ENCODE results near the gene MFSD12. TPM values are rescaled to one million over a fixed set of nuclear protein-coding genes. Genes with fewer than 3 reads are reported as not detected.

The MFSD12 gene
- total and polyA plus RNA-seq, 7 donors, result 2.4 to 53.5 (median 22.1) TPM

GRCh38 chr19:3506384-3507340 is 50.7 kb downstream of the MFSD12 start:
- Histone ChIP-seq H3K4me3 (peak overlapping the region; percentile 75 to 92 (median 89)), H3K27me3 (no peaks in the 10 kb centered on the region), H3K36me3 (peaks cover 0 to 5% (median 2%) of the 10 kb centered on the region in 4 donors), H3K27ac (peak overlapping the region; percentile 81 to 92 (median 86)), H3K4me1 (peaks cover 0 to 50% (median 36%) of the 10 kb centered on the region in 4 donors), H3K9me3 (no peaks in the 10 kb centered on the region)
- intact Hi-C loops (cut with DNase I), result loop anchor here (2.0 kb wide), 1 partner anchor 66 kb away; the partner anchor contains the start of gene HMG20B
- no peak for TF ChIP-seq EP300 (IDR thresholded peaks at IDR 0.05)
- TF ChIP-seq POLR2A (IDR thresholded peaks at IDR 0.05), result no peak
- TF ChIP-seq CTCF (IDR thresholded peaks at IDR 0.05), result no peak
- no peak for TF ChIP-seq POLR2AphosphoS5 (IDR thresholded peaks at IDR 0.05)
- WGBS, 2 donors, result 1% methylated on average over 69 of the region's 69 CpGs
- peak; percentile 80 for DNase-seq

DNA sequence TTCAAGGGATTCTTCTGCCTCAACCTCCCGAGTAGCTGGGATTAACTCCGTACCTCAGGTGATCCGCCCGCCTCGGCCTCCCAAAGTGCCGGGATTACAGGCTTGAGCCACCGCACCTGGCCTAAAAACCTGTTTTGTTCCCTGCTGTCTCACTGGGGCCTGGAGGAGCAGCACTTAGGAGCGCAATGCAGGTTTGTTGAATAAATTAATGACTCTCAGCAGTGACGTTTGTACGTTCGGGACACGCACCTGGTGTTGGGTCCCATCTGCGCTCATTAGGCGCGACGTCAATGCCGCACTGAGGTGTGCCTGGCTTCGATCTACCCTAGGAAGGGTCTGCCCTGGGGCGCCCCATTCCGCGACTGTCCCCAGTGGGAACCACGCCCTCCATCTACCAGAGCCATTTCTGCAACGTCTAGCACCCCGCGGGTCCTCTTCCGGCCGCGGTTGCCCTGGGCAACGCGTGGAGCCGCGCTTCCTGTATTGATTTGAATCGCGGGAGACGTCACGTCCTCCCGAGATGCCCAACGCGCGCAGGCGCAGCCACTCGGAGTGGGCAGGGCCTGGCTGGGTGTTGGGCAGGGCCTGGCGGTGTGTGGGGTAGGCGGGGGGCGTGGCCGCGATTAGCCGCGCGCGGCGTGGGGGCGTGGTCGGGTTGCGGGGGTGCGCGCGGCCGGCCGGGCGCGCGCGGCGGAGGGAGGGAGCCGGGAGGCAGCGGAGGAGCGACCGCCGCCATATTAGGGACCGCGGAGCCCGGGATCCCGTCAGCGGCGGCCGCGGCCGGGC is 51.6 kb downstream of the MFSD12 start, which contains the start of gene FZR1:
FZR1 (plus strand) TSS at position 714 of the 786 bp plus-strand sequence. CDS start 16,679 bp downstream, outside the sequence.
- intact Hi-C loops (cut with DNase I), result loop anchor here (2.0 kb wide), 1 partner anchor 67 kb away; the partner anchor contains the start of gene HMG20B
- H3K4me1 ChIP-seq, result peaks cover 0 to 46% (median 33%) of the 10 kb centered on the region in 4 donors
- WGBS, 2 donors, result 1% methylated on average over 79 of the region's 79 CpGs

GRCh38 chr19:3504735-3505134 is 52.7 kb downstream of the MFSD12 start:
- no peaks in the 10 kb centered on the region for H3K36me3 ChIP-seq
- 87 to 90% methylated on average over 5 of the region's 5 CpGs for WGBS, 2 donors
- TF ChIP-seq POLR2A (IDR thresholded peaks at IDR 0.05), result no peak
- no peak for TF ChIP-seq POLR2AphosphoS5 (IDR thresholded peaks at IDR 0.05)
- TF ChIP-seq EP300 (IDR thresholded peaks at IDR 0.05), result no peak
- no peak for TF ChIP-seq CTCF (IDR thresholded peaks at IDR 0.05)
- peaks cover 0 to 40% (median 34%) of the 10 kb centered on the region in 4 donors for H3K4me1 ChIP-seq
- no peaks in the 10 kb centered on the region for H3K9me3 ChIP-seq
- no peak overlapping the region for H3K4me3 ChIP-seq
- no peak for DNase-seq
- intact Hi-C loops (cut with DNase I), result no loop called here
- no peak overlapping the region for H3K27ac ChIP-seq
- H3K27me3 ChIP-seq, result no peaks in the 10 kb centered on the region

More for the DNA sequence above, 51.6 kb downstream of the MFSD12 start, which contains the start of gene FZR1:
- H3K9me3 ChIP-seq, result no peaks in the 10 kb centered on the region
- H3K27ac ChIP-seq, result peak within 1 kb of the TSS; percentile 81 to 92 (median 86)
- TF ChIP-seq POLR2A (IDR thresholded peaks at IDR 0.05) (peak in 1 of 2 donors; percentile 28), POLR2AphosphoS5 (IDR thresholded peaks at IDR 0.05) (peak; percentile 42 to 74 (median 71)), CTCF (IDR thresholded peaks at IDR 0.05) (no peak), EP300 (IDR thresholded peaks at IDR 0.05) (peak in 1 of 4 donors; percentile 47)
- peak within 1 kb of the TSS; percentile 75 to 92 (median 89) for H3K4me3 ChIP-seq
- DNase-seq, result peak; percentile 100
- peaks cover 0 to 5% (median 2%) of the 10 kb centered on the region in 4 donors for H3K36me3 ChIP-seq
- no peaks in the 10 kb centered on the region for H3K27me3 ChIP-seq

DNA sequence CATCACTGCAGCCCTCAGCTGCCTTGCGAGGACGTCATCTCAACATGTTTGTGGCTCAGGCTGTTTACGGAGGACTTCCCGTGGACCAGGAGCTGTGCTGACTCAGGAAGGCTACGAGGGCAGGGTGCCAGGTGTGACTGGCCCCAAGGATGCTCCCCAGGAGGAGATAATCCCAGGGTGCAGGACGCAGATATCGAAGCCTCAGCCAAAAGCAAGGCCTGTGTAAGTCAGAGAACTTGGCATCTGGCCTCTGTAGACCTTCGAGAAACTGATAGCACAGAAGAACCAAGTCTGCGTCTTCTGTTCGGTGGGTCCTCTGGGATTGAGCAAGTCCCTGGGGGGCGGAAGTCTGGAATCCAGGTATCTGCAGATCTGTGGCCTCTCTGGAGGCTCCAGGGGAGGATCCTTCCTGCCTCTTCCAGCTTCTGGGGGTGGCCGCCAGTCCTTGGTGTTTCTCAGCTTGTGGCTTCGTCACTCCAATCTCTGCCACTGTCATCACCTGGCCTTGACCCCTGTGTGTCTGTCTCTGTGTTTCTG is 54.3 kb downstream of the MFSD12 start:
- H3K36me3 ChIP-seq, result no peaks in the 10 kb centered on the region

More for the DNA sequence above, 54.3 kb downstream of the MFSD12 start:
- no peak overlapping the region for H3K4me3 ChIP-seq
- no peaks in the 10 kb centered on the region for H3K9me3 ChIP-seq
- no peak for DNase-seq
- intact Hi-C loops (cut with DNase I), result no loop called here
- H3K27me3 ChIP-seq, result no peaks in the 10 kb centered on the region
- WGBS, 2 donors, result 86 to 87% methylated on average over 13 of the region's 13 CpGs
- no peak overlapping the region for H3K27ac ChIP-seq
- TF ChIP-seq CTCF (IDR thresholded peaks at IDR 0.05), result no peak
- TF ChIP-seq EP300 (IDR thresholded peaks at IDR 0.05), result no peak
- no peak for TF ChIP-seq POLR2AphosphoS5 (IDR thresholded peaks at IDR 0.05)
- TF ChIP-seq POLR2A (IDR thresholded peaks at IDR 0.05), result no peak
- peaks cover 0 to 36% (median 31%) of the 10 kb centered on the region in 4 donors for H3K4me1 ChIP-seq
